GM18520 (cell line): ENCODE data around the gene CEACAM19.
"Not testable (repeated sequence)": the region's sequence is repeated elsewhere in the genome, so short reads cannot be mapped to it uniquely, and the experiment has no call there.

Experiments used
- ATAC-seq: cut with Tn5 transposase; IDR thresholded peaks from one replicate; pipeline ENCODE4 v1.9.1; 2021; ENCODE audit not compliant: unreplicated experiment

The CEACAM19 gene

GRCh38 chr19:44697670-44698034 is 26.4 kb downstream of the CEACAM19 start:
- ATAC-seq: no peak

GRCh38 chr19:44698492-44699201 is 27.4 kb downstream of the CEACAM19 start, which contains the start of gene CEACAM16:
Gene CEACAM16 (plus strand): TSS chr19:44699151. CDS start chr19:44701457, 2,306 bp downstream.
- ATAC-seq: no peak

GRCh38 chr19:44700547-44700946 is 29.3 kb downstream of the CEACAM19 start:
- no peak for ATAC-seq

GRCh38 chr19:44701228-44701627 is 29.9 kb downstream of the CEACAM19 start:
- no peak for ATAC-seq

GRCh38 chr19:44702551-44703176 is 31.4 kb downstream of the CEACAM19 start:
- ATAC-seq: no peak

- ATAC-seq: no peak
Measured at GRCh38 chr19:44703336-44704078, 32.2 kb downstream of the CEACAM19 start.

- ATAC-seq: no peak
Measured at GRCh38 chr19:44704982-44705381, 33.7 kb downstream of the CEACAM19 start.

- no peak for ATAC-seq
Measured at GRCh38 chr19:44705502-44706010, 34.3 kb downstream of the CEACAM19 start.

- ATAC-seq: no peak
Measured at GRCh38 chr19:44706506-44707236, 35.4 kb downstream of the CEACAM19 start.

GRCh38 chr19:44707794-44708193 is 36.5 kb downstream of the CEACAM19 start:
- no peak for ATAC-seq

GRCh38 chr19:44708940-44709339 is 37.7 kb downstream of the CEACAM19 start:
- no peak for ATAC-seq

GRCh38 chr19:44709434-44710266 is 38.4 kb downstream of the CEACAM19 start:
- not testable (repeated sequence) for ATAC-seq

- no peak for ATAC-seq
Measured at GRCh38 chr19:44710483-44710882, 39.2 kb downstream of the CEACAM19 start.

GRCh38 chr19:44712864-44713515 is 41.7 kb downstream of the CEACAM19 start:
- no peak for ATAC-seq

- no peak for ATAC-seq
Measured at GRCh38 chr19:44714597-44715169, 43.4 kb downstream of the CEACAM19 start.

- no peak for ATAC-seq
Measured at GRCh38 chr19:44717603-44718002, 46.3 kb downstream of the CEACAM19 start.

- no peak for ATAC-seq
Measured at GRCh38 chr19:44718441-44719261, 47.4 kb downstream of the CEACAM19 start.

GRCh38 chr19:44719262-44719701 is 48.0 kb downstream of the CEACAM19 start:
- ATAC-seq: no peak
